Peyer's patch (tissue), 4 donors: ENCODE data around the gene PRCD.

Source experiments
- POLR2A ChIP-seq, 2 donors: fragments of 450-650 bp; IDR thresholded peaks; one replicate each; pipeline ENCODE4 v1.5.1; 2017; ENCODE audit warnings: antibody characterized with exemption in 2 of 2, mild to moderate bottlenecking in 2 of 2, moderate library complexity in 2 of 2
- TF ChIP-seq, protein P1 (sequence below), 6 experiments: fragments of 450-650 bp in 4 of 6; fragments of 200-600 bp in 2 of 6; sonication (generic) in 1 of 6; IDR thresholded peaks; one replicate each; pipeline ENCODE4 v1.5.1; 2017 to 2019; ENCODE audit warnings: antibody characterized with exemption in 6 of 6, mild to moderate bottlenecking in 3 of 6, moderate library complexity in 1 of 6

GRCh38 chr17:76569607-76570279, 29.9 kb downstream of the PRCD start:
- TF ChIP-seq, protein P1, sequence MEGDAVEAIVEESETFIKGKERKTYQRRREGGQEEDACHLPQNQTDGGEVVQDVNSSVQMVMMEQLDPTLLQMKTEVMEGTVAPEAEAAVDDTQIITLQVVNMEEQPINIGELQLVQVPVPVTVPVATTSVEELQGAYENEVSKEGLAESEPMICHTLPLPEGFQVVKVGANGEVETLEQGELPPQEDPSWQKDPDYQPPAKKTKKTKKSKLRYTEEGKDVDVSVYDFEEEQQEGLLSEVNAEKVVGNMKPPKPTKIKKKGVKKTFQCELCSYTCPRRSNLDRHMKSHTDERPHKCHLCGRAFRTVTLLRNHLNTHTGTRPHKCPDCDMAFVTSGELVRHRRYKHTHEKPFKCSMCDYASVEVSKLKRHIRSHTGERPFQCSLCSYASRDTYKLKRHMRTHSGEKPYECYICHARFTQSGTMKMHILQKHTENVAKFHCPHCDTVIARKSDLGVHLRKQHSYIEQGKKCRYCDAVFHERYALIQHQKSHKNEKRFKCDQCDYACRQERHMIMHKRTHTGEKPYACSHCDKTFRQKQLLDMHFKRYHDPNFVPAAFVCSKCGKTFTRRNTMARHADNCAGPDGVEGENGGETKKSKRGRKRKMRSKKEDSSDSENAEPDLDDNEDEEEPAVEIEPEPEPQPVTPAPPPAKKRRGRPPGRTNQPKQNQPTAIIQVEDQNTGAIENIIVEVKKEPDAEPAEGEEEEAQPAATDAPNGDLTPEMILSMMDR (IDR thresholded peaks at IDR 0.05) = no peak
- no peak for TF ChIP-seq POLR2A (IDR thresholded peaks at IDR 0.05)
